Mesenteric fat pad (tissue), 1 donor: ENCODE measurements around the gene THPO. TPM values are rescaled to one million over a fixed set of nuclear protein-coding genes. Genes with fewer than 3 reads are reported as not detected.
"Not testable (repeated sequence)": the region's sequence is repeated elsewhere in the genome, so short reads cannot be mapped to it uniquely, and the experiment has no call there.

ENCODE experiments used
- DNase-seq: peaks from one replicate; pipeline ENCODE4 v3.0.0-alpha.2; 2020; ENCODE audit warnings: low spot score
- total RNA-seq: library from RNA; stranded (reverse); fragmentation: NEBNext Ultra II Directional; extraction: Animal tissue kit (Norgen Biotek cat#: 25700); gene quantifications from one replicate; pipeline ENCODE4 v1.2.1, GENCODE V29; 2021
- donor health status: DM: yes; HTN: yes; CAD: no.

The THPO gene
- total RNA-seq, 1 donor from 2014 or later: 1.1 TPM

DNA sequence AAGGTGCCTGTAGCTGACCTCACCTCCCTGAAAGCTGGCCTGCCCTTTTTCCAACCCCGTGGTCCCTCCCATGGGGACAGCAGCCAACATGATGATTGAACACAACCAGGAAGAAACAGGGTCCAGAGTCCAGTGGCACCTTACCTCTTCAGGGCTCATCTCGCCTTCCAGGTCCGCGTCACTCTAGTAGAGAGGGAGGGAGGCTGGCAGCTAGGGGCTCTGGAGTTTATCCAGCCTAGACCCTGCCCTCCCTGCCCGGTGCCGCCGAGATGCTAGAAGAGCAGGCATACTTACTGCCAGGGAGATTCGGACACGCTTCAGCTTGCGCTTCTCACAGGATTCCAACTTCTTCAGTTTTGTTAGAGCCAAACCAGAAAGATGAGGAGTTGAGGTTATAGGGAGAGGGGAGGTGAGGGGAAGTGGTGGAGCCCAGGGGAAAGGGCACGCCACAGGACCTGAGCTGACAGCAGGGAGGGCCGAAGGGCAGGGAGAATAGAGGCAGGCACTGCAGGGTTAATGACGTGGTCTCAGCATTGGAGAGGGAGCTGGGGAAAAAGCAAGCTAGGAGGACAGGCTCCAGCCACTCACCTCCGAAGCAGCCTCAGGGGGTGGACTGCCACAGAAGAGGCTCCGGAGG is 25.7 kb downstream of the THPO start:
- DNase-seq: no peak

DNA sequence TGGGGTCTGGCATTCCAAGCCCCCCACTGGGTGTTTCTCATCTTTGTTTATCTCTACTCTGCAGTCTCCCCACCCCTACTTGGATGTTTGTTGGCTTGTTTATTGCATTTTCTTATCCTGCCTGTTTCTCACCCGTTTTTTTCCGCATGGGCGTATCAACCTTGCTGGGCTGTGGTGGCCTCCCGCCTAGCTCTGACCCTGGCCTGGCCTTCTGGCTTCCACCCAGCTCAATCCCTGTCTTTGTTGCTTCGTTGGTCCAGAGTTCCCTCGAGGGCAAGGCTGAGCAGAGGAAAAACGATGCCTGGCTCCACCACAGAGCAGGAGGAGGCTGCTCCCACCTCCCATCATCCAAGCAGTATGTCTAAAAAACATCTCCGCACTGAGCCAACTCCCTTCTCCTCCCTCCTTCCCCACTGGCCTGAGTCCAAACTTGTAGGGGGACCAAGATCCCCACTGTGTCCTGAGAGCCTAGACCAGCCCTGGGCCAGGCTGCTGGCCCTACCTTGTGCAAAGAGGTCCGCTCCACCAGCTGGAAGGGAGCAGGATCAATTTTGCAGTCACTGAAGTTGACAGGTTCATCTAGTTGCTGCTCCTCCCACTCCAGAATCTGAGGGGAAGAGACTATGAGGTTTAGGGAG is 26.4 kb downstream of the THPO start:
- no peak for DNase-seq

DNA sequence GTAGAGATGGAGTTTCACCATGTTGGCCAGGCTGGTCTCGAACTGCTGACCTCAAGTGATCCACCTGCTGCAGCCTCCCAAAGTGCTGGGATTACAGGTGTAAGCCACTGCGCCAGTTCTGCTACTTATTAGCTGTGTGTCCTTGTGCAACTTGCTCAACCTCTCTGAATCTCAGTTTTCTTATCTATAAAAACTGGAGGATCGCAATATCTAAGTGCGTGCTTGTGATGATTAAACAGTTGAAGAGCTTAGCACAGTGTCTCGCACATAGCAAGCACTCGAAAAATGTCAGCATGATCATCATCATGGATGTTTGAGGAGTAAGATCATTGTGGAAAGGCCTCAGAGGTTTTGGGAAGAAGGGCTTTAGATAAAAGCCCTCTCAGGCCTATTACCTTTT is 27.4 kb downstream of the THPO start:
- DNase-seq: no peak

DNA sequence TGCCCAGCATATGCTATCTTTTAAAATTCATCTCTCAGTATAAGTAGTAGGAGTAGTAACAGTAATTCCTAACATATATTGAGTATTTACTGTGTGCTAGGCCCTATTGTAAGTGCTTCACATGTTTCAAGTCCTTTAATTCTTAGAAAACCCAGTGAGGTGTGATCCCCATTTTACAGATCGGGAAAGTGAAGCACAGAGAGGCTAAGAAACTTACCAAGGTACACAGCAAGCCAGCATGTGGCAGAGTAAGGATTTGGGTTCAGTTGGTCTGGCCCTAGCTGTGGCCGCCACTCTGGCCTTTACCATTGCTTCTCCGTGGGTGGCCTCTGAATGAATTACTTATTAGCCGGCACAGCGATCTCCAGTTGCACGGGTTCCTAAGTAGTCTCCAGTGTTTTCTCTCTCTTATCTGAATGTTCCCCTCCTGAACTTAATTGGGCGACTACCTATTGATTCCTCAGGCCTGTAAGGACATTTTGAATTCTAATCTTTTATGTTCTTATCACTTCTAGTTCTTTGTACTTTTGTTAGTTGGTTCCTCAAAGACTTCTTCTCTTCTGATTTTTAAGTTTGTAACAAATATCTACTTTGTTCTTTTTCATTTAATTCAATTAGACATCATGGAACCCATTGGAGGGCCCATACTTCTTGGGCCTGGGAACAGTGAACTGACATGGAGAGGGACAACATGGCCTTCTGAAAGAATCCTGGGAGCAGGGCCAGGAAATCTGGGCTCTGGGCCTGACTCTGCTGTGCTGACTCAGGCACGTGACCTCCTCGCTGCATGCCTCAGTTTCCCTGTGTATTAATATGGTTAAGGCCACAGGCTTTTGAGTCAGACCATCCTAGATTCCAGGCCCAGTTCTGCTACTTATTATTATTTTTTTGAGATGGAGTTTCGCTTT is 28.2 kb downstream of the THPO start:
- no peak for DNase-seq

DNA sequence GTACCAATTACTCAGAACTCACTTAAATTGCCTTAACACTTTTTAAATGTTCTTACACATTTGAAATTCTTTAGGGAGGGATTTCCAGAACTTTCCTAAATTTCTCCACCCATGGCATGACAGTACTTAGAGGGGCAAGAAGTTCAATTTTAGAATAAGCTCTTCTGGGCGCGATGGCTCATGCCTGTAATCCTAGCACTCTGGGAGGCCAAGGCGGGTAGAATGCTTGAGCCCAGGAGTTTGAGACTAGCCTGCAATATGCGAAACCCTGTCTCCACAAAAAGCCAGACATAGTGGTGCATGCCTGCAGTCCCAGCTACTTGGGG is 30.0 kb downstream of the THPO start:
- no peak for DNase-seq

DNA sequence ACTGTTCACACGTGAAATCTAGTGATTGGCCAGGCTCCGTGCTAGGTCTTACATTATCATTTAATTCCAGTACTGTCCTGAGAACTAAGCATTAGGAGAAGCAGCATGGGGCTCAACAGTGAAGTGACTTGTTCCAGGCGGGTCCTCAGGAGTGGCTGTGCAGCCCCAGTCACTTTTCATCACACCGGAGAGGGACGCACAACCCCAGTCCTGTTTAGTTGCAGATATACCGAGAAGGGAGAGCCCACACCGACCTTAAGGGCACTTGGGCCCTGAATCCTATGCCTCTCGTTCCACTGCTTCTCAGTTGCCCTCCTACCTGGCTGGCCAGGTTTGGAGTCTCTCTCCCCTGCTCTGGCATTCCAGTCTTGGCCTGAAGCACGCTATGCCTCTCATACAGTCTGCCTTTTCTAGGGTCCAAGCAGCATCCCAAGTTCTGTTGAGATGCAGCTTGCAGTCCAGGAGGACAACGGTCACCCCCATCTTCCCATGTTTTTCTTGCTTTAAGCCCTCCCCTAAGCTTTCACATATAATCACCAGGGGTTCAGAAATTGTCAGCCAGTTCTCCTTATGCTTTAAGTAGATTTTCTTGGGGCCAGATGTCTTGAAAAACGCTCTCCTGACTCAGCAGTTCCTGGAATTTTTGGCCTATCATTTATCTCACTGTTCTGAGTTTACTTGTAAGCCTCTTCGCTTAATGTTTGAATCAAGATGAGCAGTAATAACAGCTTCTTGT is 30.5 kb downstream of the THPO start:
- no peak for DNase-seq

DNA sequence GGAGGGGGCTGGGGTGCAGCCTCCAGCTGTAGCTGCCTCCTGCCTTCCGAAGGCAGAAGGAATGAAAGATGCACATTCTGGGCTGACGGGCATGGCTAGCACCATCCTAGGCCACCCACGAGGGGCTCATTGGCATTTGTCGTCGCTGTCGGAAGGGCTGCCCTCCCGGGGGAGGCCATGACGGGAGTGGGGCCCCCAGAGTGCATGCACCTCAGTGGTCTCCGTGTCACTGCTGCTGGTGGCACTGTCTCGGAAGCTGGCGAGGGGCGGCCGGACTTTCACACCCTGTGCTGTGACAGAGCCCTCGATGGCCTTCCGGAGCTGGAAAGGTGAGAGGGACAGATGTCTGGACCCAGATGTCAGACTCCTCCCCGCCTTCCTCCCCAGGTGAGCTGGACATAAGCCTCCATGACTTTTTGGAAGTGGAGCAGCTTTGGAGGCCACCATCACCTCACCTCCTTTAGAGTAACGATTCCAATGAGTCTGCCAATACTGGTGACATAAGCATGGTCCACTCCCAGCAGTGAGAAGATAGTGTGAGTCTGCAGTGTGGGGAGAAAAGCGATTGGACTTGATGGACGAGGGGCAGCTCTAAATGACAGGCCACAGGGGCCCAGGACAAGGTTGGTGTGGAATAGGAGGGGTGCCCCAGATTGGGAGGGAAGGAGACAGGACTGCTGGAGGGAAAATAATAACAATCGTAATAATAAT is 31.4 kb downstream of the THPO start:
- no peak for DNase-seq

DNA sequence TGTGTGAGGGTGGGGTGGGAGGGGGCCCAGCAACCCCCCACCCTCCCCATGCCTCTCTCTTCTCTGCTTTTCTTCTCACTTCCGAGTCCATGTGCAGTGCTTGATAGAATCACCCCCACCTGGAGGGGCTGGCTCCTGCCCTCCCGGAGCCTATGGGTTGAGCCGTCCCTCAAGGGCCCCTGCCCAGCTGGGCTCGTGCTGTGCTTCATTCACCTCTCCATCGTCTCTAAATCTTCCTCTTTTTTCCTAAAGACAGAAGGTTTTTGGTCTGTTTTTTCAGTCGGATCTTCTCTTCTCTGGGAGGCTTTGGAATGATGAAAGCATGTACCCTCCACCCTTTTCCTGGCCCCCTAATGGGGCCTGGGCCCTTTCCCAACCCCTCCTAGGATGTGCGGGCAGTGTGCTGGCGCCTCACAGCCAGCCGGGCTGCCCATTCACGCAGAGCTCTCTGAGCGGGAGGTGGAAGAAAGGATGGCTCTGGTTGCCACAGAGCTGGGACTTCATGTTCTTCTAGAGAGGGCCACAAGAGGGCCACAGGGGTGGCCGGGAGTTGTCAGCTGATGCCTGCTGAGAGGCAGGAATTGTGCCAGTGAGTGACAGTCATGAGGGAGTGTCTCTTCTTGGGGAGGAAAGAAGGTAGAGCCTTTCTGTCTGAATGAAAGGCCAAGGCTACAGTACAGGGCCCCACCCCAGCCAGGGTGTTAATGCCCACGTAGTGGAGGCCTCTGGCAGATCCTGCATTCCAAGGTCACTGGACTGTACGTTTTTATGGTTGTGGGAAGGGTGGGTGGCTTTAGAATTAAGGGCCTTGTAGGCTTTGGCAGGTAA is 32.5 kb downstream of the THPO start:
- no peak for DNase-seq

DNA sequence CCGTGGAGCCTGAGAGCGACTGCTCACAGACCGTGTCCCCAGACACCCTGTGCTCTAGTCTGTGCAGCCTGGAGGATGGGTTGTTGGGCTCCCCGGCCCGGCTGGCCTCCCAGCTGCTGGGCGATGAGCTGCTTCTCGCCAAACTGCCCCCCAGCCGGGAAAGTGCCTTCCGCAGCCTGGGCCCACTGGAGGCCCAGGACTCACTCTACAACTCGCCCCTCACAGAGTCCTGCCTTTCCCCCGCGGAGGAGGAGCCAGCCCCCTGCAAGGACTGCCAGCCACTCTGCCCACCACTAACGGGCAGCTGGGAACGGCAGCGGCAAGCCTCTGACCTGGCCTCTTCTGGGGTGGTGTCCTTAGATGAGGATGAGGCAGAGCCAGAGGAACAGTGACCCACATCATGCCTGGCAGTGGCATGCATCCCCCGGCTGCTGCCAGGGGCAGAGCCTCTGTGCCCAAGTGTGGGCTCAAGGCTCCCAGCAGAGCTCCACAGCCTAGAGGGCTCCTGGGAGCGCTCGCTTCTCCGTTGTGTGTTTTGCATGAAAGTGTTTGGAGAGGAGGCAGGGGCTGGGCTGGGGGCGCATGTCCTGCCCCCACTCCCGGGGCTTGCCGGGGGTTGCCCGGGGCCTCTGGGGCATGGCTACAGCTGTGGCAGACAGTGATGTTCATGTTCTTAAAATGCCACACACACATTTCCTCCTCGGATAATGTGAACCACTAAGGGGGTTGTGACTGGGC is 33.3 kb downstream of the THPO start:
- no peak for DNase-seq

DNA sequence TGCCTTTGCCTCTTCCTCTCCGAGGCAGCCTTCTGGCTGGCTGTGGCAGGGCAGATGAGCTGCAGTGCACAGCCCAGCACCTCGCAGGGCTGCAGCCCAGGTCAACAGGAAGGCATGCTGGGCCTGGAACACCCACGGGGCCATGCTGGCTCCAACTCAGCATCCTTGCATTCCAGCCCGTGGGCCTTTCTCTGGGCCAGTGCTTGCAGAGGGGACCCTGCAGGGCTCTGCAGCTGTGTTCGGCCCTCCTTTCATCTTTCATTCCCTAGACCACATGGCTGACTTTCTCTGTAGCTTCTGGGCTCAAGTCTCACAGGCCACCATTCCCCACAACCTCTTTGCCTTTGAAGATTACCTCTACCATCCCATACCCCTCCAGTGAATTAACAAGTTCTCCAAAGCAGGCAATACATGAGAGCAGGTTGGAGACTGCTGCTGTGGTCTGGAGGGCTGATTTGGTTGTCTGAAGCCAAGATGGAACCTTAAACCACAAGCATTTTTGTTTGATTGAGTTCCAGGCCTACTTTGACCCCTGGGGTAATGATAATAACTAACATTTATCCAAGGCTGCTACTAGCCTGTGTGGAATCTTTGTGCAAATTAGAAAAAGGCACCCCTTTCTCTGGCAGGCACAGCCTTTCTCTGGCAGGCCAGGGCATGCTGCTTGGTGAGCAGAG is 34.7 kb downstream of the THPO start:
- no peak for DNase-seq

DNA sequence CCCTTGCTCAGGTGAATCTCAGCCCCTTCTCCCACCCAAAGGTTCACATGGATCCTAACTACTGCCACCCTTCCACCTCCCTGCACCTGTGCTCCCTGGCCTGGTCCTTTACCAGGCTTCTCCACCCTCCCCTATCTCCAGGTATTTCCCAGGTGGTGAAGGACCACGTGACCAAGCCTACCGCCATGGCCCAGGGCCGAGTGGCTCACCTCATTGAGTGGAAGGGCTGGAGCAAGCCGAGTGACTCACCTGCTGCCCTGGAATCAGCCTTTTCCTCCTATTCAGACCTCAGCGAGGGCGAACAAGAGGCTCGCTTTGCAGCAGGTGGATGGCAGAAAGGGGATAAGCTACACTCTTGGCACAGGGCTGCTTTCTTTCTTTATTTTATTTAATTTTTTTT is 36.1 kb downstream of the THPO start:
- DNase-seq: no peak

DNA sequence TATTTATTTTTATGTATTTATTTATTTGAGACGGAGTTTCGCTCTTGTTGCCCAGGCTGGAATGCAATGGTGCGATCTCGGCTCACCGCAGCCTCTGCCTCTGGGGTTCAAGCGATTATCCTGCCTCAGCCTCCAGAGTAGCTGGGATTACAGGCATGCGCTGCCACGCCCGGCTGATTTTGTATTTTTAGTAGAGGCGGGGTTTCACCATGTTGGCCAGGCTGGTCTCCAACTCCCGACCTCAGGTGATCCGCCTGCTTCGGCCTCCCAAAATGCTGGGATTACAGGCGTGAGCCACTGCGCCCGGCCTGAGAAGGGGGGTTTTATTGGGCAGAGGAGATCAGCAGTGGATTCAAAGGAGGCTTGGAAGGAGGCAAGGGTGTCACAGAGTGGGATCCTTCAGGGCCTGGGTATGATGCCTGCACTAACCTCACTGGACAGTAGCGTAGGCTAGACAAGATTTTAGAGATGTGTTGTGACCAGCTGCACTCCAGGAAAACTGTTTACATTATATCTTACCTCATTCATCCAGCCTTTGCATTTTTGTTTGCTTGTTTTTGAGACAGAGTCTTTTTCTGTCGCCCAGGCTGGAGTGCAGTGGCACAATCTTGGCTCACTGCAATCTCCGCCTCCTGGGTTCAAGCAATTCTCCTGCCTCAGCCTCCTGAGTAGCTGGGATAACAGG is 38.4 kb downstream of the THPO start:
- not testable (repeated sequence) for DNase-seq

DNA sequence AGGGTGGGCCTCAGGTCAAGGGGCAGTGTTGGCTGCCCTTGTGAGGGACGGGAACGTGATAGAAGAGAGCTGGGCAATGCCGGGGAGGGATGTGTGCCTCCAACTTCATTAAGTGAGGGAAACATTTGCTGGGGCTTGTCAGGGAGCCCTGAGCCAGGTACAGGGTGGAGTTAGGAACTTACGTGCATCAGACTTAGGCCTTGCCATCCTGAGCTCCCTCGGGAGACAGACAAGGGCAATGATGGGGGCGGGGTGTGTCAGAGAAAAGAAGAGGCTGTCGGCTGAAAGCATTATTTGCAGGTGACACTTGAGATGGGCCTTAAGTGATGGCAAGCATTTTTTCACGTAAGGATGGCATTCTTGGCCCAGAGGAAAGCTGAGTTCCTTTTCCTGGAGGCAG is 39.0 kb downstream of the THPO start:
- DNase-seq: no peak

DNA sequence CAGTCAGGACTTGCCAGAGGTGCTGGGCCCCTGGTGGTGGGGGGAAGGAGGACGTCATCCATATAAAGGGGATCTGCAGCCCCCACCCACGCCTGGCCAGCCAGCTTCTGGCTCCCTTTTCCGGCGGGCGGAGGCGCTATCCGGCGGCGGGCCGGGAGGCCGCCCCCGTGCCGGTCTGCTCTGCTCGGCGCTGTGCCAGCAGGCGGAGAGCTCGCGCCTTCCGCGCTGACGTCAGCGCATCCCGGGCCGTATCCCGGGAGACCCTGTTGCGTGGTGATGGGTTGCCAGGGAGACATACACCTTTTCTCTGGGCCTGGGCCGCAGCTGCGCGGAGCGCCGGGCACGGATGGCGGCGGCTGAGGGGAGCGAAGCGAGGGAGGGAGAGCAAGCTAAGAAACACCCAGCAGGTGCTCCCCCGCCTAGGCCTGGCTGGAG is 39.5 kb downstream of the THPO start:
- DNase-seq: peak; percentile 96

DNA sequence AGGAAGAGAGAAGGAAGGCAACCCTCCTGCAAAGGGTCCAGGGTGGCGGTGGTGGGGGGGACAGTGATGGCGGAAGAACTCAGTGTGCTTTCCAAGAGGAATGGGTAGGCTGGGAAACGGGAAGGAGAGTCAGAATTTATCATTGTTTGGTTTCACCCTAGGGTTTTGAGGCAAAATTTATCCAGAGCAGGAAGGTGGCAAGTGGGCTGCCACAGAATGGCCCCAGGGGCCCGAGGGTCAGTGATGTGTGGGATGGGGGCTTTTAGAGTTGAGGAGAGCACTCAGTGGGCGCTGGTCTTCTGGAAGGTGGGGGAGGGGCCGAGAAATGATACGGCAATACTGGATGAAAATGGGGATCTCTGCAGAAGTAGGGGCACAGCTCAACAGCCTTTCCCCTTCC is 40.0 kb downstream of the THPO start:
- DNase-seq: no peak

DNA sequence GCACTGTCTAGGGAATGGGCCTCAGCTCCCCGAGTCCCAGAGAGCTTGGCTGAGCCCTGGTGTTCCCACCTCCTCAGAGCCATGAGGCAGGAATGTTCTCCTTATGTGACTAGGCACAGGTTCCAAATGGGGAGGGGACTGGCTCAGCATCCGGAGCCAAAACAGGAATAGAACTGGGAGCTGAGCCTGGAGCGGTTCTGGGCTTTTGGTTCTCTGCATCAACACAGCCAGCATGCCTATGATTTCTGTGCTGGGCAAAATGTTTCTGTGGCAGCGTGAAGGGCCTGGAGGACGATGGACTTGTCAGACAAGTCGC is 40.6 kb downstream of the THPO start, which contains the start of gene FAM131A:
FAM131A (plus strand) TSS at position 202 of the 316 bp plus-strand sequence; CDS start at position 233, 31 bp downstream.
- DNase-seq: no peak

DNA sequence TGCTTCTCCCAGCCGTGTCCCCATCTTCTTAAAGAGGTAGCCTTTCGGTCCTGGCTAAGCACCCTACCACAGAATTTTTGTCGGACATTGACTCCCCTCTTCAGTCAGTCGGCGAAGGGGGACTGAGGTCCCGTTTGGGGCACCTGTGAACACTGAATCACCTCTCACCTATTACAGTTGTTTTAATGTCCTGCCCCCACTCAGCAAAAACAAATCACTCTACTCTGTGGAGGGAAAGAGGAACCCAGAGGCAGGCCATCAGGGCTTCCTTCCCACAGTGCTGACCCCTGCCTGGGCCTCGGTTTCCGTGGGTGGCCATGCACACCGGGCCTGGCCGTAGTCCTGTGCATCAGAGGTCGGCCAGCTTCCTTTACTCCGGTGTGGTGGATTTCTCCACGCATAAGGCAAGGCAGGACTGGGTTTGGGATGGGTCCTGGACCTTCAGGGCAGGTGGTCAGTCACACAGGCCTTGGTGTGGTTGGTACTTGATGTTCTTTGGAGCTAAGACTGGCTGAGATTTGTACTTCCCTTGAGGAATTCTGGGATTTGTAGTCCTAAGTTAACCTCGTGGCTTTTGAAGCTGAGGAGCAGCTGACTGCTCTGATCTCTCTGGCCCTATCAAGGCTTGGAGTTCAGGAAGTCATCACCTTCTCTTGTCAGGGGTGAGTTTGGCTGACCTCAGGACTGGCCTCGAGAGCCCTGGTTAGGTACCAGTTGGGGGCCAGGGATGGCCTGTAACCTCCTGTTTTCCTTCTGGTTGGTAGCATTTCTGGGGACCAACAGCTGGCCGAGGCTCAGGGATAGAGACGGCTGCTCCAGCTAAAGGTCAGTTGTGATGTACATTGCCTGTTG is 41.2 kb downstream of the THPO start:
- no peak for DNase-seq
